Endothelial cell of umbilical vein (primary cell): ENCODE results near the gene CHST8.

Experiments used
- EZH2 ChIP-seq: IDR thresholded peaks from 2 replicates; pipeline ENCODE4 v1.6.1; 2012; ENCODE audit warnings: borderline replicate concordance, low read depth, mild to moderate bottlenecking, moderate library complexity, low read length, inconsistent platforms; ENCODE audit not compliant: severe bottlenecking
- JUN ChIP-seq: IDR thresholded peaks from 2 replicates; pipeline ENCODE4 v1.6.1; 2011; ENCODE audit warnings: borderline replicate concordance, low read depth; ENCODE audit not compliant: insufficient read length, insufficient read depth
- MYC ChIP-seq: IDR thresholded peaks from one replicate; pipeline ENCODE4 v1.6.1; 2011; ENCODE audit warnings: mild to moderate bottlenecking, low read depth, low read length
- POLR2A ChIP-seq: IDR thresholded peaks from 2 replicates; pipeline ENCODE4 v1.6.1; 2012; ENCODE audit warnings: low read depth, mild to moderate bottlenecking, control low read depth, low read length
- TF ChIP-seq, protein P1 (sequence below), 2 donors: IDR thresholded peaks; 1 replicate in 1 of 2; 2 replicates in 1 of 2; pipeline ENCODE4 v1.5.1; 2011; ENCODE audit warnings: low read length in 2 of 2, mild to moderate bottlenecking in 2 of 2, moderate library complexity in 2 of 2, control low read depth in 1 of 2, inconsistent platforms in 1 of 2, low read depth in 1 of 2; ENCODE audit not compliant: insufficient read depth in 1 of 2; ENCODE audit errors: extremely low read depth in 1 of 2

DNA sequence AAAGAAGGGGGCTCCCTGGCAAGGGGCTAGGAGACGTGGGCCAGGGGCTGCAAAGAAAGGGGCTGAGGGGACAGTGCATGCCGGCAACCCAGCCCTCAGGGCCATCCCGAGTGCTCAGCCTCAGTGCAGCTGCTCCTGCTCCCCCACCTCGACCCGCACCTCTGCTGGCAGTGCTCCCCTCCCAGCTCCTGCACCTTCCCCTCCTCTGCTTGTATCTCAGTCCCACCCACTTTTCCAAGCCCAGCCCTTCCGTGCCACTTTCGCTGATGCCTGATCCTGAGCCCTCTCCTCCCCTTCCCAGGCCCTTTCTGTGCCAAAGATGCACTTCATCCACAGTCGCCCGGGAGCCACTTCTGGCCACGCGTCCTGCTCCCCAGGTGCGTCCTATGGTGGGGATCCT, 105.0 kb downstream of the CHST8 start:
- TF ChIP-seq JUN (no peak), EZH2 (no peak), POLR2A (no peak), MYC (no peak)
- TF ChIP-seq, protein P1, sequence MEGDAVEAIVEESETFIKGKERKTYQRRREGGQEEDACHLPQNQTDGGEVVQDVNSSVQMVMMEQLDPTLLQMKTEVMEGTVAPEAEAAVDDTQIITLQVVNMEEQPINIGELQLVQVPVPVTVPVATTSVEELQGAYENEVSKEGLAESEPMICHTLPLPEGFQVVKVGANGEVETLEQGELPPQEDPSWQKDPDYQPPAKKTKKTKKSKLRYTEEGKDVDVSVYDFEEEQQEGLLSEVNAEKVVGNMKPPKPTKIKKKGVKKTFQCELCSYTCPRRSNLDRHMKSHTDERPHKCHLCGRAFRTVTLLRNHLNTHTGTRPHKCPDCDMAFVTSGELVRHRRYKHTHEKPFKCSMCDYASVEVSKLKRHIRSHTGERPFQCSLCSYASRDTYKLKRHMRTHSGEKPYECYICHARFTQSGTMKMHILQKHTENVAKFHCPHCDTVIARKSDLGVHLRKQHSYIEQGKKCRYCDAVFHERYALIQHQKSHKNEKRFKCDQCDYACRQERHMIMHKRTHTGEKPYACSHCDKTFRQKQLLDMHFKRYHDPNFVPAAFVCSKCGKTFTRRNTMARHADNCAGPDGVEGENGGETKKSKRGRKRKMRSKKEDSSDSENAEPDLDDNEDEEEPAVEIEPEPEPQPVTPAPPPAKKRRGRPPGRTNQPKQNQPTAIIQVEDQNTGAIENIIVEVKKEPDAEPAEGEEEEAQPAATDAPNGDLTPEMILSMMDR (IDR thresholded peaks at IDR 0.05; ENCODE audit: extremely low read depth in 1 of 2, insufficient read depth in 1 of 2, low read depth in 1 of 2, low read length in 2 of 2) = no peak
